GM12872 (cell line): Measurements from ENCODE around the gene KSR1.

Experiments used
- CTCF ChIP-seq: IDR thresholded peaks from 3 replicates; pipeline ENCODE4 v1.5.1; 2011; ENCODE audit warnings: low read depth, mild to moderate bottlenecking, low read length, moderate library complexity; ENCODE audit not compliant: insufficient read depth

Gene KSR1

GRCh38 chr17:27454089-27454488, 2.2 kb upstream of the KSR1 start:
- no peak for TF ChIP-seq CTCF

- no peak for TF ChIP-seq CTCF
Observed at GRCh38 chr17:27455236-27455913, 873 bp upstream of the KSR1 start.

DNA sequence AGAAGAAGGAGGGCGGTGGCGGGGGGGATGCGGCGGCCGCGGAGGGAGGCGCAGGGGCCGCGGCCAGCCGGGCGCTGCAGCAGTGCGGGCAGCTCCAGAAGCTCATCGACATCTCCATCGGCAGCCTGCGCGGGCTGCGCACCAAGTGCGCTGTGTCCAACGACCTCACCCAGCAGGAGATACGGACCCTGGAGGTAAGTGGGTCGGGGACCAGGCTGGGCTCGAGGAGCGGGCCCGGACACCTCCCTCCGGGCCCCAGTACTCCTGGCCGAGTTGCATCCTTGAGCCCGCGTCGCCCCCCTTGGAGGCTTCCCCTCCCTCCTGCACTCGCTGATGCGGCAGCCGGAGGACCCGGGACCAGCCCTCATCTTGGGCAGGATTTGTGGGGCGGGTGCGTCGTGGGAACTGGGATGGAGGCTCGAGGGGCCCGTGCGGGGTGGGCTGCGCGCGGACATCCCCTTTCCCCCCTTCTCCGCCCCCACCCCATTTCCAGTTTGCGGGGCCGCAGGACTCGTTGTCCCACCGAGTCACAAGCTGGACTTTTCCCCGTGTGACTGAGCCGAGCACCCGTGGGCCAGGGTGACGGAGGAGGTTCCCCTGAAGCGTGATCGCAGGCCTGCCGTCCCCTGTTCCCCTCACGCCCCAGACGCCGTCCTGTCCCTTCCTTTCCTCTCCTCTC, 572 bp downstream of the KSR1 start:
- no peak for TF ChIP-seq CTCF

- no peak for TF ChIP-seq CTCF
Observed at GRCh38 chr17:27457360-27457715, 1.1 kb downstream of the KSR1 start.

DNA sequence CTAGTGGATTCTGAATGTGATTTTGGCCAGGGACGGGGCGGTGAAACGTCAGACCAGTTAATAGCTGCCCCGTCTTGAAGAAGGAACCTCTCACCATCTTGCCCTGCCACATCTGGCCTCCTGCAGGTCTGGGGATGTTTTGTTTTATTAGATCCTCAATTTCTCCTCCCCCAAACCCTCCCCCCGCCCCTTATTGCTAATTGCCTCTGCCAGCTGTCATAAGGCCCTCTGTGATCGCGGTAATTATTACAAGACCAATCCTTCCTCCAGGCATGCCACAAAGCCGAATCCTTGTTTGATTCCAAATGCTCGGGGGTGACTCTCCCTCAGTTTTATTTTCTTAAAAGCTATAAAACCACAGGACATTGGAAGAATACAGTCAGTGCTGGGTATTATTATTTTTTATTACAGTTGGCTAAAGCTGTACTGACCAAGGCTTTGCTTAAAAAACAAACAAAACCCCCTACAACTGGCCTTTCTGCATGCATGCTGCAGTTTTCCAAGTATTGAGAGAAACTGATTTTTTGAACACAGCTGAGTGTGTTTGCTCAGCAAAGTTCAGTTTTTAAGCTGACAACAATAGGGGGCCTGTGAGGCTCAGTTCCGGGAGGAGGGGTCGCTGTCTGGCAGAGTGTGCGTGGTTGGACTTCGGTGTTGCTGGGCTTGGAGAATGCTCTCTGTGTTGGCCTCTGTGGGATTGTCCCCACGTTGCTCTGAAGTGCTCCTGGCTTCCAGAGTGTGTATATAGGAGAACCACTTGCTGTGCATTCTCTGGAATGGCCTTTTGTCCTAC, 1.7 kb downstream of the KSR1 start:
- no peak for TF ChIP-seq CTCF

DNA sequence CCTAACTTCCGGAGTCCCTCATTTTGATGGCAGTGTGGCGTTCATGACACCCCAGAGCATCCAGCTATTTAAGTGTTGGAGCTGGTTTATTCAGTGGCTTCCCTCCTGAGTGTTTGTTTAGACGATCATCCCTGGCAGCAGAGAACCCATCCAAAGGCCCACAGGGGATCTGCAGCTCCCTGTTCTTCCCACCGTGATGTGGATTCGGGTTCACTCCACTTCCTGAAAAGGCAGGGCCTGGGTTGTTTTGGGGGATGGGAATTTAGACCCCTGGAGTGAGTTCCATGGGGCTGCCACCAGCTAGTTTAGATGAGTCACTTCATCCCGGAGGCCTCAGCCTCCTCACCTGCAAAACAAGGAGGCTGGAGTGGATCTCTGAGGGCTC, 2.3 kb downstream of the KSR1 start:
- TF ChIP-seq CTCF: no peak

- no peak for TF ChIP-seq CTCF
Observed at GRCh38 chr17:27459433-27459832, 3.2 kb downstream of the KSR1 start.
